GM13976 (cell line): Measurements from ENCODE around the gene EDN1.
"Not testable (repeated sequence)": the region's sequence is repeated elsewhere in the genome, so short reads cannot be mapped to it uniquely, and the experiment has no call there.

Experiments
- DNase-seq: peaks from one replicate; pipeline ENCODE4 v3.0.0; 2012; ENCODE audit warnings: low spot score
- in situ Hi-C: fragments of 300-500 bp; cut with MboI; formaldehyde crosslinking; loops from one replicate; pipeline ENCODE4 v1.12.0; 2022; ENCODE audit warnings: low sequenced_read_pairs, mixed read lengths, inconsistent platforms; ENCODE audit not compliant: unreplicated experiment
- TF ChIP-seq, protein P1 (sequence below): IDR thresholded peaks from 2 replicates; pipeline ENCODE4 v1.5.1; 2012; ENCODE audit warnings: borderline replicate concordance, mild to moderate bottlenecking; ENCODE audit not compliant: insufficient read depth; ENCODE audit errors: extremely low read depth, missing control alignments, control extremely low read depth

Gene EDN1

DNA sequence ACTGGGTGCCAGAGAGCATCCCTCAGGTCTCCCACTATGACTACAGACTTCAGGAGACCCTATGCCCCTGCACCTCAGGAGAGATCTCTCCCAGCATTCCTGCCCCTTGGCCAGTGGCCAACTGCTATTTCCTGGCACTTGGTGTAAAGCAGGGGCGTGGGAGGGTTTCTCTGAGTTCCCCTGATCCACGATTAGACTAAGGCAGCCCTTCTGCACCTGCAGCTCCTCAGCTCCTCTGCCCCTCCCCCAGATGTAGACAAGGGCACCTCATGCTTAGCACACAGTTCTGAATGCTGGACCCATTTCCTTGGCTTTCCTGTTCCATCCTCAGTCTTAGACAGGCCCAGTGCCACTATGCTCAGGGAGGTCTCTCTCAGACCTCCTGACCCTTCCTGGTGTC, 28.6 kb downstream of the EDN1 start:
- in situ Hi-C loops = no loop called here
- DNase-seq = no peak
- TF ChIP-seq, protein P1, sequence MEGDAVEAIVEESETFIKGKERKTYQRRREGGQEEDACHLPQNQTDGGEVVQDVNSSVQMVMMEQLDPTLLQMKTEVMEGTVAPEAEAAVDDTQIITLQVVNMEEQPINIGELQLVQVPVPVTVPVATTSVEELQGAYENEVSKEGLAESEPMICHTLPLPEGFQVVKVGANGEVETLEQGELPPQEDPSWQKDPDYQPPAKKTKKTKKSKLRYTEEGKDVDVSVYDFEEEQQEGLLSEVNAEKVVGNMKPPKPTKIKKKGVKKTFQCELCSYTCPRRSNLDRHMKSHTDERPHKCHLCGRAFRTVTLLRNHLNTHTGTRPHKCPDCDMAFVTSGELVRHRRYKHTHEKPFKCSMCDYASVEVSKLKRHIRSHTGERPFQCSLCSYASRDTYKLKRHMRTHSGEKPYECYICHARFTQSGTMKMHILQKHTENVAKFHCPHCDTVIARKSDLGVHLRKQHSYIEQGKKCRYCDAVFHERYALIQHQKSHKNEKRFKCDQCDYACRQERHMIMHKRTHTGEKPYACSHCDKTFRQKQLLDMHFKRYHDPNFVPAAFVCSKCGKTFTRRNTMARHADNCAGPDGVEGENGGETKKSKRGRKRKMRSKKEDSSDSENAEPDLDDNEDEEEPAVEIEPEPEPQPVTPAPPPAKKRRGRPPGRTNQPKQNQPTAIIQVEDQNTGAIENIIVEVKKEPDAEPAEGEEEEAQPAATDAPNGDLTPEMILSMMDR = no peak

DNA sequence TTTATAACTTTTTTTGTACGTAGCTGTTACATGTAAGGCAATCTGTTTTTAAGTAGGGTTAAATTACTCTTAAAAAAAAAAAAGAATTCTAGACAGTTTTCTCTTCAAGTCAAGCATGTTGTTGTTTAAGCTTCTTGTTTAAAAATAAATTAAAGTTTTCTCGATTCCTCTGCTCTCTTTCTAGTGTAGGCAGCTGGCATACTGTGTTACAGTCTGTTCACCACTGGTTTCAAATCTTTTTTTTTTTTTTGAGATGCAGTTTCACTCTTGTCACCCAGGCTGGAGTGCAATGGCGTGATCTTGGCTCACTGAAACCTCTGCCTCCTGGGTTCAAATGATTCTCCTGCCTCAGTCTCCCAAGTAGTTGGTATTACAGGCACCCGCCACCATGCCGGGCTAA, 29.9 kb downstream of the EDN1 start:
- DNase-seq, in situ Hi-C loops: not testable (repeated sequence)

DNA sequence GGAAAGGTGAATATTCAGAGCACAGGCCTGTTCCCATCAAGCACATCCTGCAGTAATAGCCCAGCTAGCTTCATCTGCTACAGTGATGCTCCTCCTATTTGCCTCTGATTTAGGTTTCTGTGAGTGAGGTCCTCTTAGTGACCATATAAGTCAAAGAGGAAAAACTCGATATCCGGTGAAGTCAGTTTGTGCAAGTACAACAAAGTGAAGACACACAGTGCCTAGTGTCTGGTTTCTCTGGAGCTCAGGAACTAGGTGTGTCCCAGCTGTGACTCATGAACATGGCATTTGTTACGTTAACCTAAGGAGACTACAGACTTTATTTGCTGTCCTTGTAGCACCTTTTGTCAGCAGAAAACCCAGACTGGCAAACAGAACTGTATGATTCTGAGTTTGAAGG, 33.9 kb downstream of the EDN1 start:
- in situ Hi-C loops = no loop called here
- DNase-seq = no peak
- TF ChIP-seq, protein P1 = no peak

DNA sequence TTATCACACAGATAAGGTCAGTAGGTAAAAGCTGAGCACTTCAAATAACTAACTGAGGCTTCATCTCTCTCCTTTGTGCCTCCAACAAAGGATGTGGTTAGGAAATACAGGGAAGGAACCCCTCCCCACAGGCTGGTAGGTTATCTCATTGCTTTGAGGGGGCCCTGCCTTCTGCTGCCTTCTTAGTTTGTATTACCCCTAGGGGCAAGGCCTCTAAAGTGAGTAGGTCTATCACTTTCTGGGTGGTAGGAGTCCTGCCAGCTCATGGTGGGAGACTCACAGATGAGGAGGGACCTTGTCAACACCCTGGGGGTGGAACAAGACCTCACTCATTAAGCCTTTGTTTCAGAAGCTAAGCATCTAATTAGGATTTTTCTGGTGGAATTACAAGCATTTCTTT, 34.6 kb downstream of the EDN1 start:
- in situ Hi-C loops = no loop called here
- TF ChIP-seq, protein P1 = no peak
- DNase-seq = no peak

DNA sequence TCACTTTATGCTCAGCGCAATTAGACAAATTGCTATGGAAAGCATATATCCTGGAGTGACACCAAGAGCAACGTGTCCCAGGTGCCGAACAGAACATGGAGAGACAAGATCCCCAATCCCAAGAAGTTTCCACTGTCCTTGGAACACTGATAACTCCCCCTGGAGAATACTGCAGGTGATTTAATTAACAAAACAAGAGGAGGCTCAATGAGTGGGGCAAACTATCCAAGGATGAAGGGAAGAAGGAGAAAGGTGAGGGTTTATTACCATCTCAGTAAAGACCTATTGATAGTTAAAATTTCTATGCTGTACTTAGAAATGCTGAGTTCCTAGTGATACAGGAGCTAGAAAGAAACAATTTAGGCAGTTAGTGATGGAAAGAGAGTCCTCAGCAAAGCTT, 35.7 kb downstream of the EDN1 start:
- DNase-seq = no peak
- in situ Hi-C loops = no loop called here
- TF ChIP-seq, protein P1 = no peak

DNA sequence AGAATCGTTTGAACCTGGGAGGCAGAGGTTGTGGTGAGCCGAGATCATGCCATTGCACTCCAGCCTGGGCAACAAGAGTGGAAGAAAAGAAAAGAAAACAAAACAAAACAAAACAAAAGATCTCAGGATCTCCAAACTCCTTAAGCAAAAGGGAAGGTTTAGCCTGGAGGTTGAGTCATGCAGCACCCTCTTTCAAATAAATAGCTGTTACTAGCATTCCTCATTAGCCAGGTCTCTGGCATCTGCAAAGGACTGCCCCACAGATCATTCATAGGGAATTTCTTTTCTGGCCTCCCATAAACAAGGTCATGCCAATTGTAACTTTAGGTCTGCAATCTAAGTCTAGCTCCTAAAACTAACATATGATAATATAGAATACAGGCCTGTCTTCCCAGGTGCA, 37.2 kb downstream of the EDN1 start:
- TF ChIP-seq, protein P1 = no peak
- in situ Hi-C loops = no loop called here
- DNase-seq = no peak

DNA sequence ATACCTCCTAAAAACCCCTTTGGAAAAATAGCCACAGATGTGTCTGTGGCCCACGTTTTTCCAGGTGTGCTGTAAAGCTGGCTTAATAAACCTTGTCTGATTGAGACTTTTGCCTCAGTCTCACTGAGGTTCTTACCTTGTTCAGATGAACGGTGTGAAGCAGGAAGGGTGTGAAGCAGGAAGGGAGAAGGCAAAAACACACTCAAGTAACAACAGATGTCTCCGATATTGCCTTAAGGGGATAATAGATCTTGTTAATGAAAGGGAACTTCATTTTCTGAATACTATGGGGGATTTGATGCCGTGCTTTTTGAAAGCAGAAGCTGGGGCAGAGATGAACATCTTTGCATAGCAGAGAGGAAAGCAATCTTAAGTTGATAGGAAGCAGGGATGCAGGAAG, 37.8 kb downstream of the EDN1 start:
- DNase-seq = no peak
- in situ Hi-C loops = no loop called here
- TF ChIP-seq, protein P1 = no peak

DNA sequence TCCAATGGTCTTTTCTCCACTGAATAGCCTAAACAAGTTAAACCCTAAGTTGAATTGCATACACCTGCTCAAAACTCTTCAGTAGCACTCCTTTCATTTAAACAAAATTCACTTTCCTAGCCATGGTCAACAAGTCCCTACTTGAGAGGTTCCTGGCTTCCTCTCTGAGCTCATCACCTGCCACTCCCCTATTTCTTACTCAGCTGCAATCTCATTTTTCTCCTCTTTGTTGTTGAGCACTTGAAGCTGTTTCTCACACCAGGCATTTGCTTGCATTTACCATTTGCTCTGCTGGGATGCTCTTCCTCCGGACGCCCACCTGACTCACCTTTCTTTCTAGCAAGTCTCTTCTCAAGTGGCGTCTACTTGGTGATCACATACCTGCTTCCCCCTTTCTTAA, 38.5 kb downstream of the EDN1 start:
- TF ChIP-seq, protein P1 = no peak
- no peak for DNase-seq
- in situ Hi-C loops = no loop called here
